Mammary epithelial cell (primary cell): ENCODE results near the gene PDE3B.

Source experiments
- EZH2 ChIP-seq: IDR thresholded peaks from 2 replicates; pipeline ENCODE4 v1.6.1; 2012; ENCODE audit warnings: low read length, inconsistent platforms, borderline replicate concordance
- TF ChIP-seq, protein P1 (sequence below), 2 donors: IDR thresholded peaks in 1 of 2; conservative IDR thresholded peaks in 1 of 2; 2 replicates each; pipeline ENCODE4 v1.5.1; 2011 to 2012; ENCODE audit warnings: inconsistent platforms in 2 of 2, low read length in 2 of 2, mild to moderate bottlenecking in 2 of 2, control low read depth in 1 of 2, low read depth in 1 of 2; ENCODE audit not compliant: insufficient read depth in 1 of 2; ENCODE audit errors: extremely low read depth in 1 of 2

DNA sequence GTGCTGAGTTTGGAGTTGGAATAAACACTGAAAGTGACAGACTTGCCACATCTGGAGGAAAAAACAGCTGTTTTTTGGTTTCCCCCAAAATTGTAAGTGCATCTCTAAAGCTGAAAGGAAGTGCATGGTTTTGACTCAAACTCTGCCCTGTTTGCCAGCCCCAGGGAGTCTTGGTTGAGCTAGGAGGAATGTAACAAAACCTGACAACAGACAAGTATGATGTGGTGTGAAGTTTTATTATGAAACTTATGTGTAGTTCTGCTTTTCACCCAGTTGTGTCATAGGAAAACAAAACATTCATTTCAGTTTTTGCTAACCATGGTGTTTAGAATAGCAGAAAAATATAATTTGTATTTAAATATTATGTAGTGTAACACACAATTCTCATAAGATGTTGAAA is 31.7 kb upstream of the PDE3B start:
- TF ChIP-seq, protein P1, sequence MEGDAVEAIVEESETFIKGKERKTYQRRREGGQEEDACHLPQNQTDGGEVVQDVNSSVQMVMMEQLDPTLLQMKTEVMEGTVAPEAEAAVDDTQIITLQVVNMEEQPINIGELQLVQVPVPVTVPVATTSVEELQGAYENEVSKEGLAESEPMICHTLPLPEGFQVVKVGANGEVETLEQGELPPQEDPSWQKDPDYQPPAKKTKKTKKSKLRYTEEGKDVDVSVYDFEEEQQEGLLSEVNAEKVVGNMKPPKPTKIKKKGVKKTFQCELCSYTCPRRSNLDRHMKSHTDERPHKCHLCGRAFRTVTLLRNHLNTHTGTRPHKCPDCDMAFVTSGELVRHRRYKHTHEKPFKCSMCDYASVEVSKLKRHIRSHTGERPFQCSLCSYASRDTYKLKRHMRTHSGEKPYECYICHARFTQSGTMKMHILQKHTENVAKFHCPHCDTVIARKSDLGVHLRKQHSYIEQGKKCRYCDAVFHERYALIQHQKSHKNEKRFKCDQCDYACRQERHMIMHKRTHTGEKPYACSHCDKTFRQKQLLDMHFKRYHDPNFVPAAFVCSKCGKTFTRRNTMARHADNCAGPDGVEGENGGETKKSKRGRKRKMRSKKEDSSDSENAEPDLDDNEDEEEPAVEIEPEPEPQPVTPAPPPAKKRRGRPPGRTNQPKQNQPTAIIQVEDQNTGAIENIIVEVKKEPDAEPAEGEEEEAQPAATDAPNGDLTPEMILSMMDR (conservative IDR thresholded peaks at IDR 0.05 in 1 of 2, IDR thresholded peaks at IDR 0.05 in 1 of 2; ENCODE audit: extremely low read depth in 1 of 2, insufficient read depth in 1 of 2, low read depth in 1 of 2, low read length in 2 of 2) = no peak
- TF ChIP-seq EZH2 = no peak
